ENCODE results near the gene RABL6. TPM values are rescaled to one million over a fixed set of nuclear protein-coding genes. Genes with fewer than 3 reads are reported as not detected.
A peak's percentile ranks its signal among the peaks of the same experiment; 100 is the strongest.
"Not testable (repeated sequence)": the region's sequence is repeated elsewhere in the genome, so short reads cannot be mapped to it uniquely, and the experiment has no call there.

RABL6 gene
- total RNA-seq, 3 donors from 2014 or later = 38.2 to 51.5 (median 41.3) TPM

- no peak for TF ChIP-seq POLR2AphosphoS5 (IDR thresholded peaks at IDR 0.05)
- TF ChIP-seq CTCF (IDR thresholded peaks at IDR 0.05) = no peak
- no peak for TF ChIP-seq POLR2A (IDR thresholded peaks at IDR 0.05)
- Histone ChIP-seq H3K27ac (no peak overlapping the region), H3K4me1 (peaks cover 0 to 12% of the 10 kb centered on the region in 2 donors), H3K4me3 (no peak overlapping the region), H3K9me3 (no peaks in the 10 kb centered on the region), H3K27me3 (peaks cover 0 to 8% of the 10 kb centered on the region in 2 donors), H3K36me3 (no peaks in the 10 kb centered on the region)
- intact Hi-C loops (cut with DNase I; ENCODE audit: low total_unique reads) = no loop called here
- DNase-seq (ENCODE audit: low spot score in 2 of 2) = no peak
Observed at GRCh38 chr9:136794281-136794999, 13.3 kb upstream of the RABL6 start.

GRCh38 chr9:136795000-136795348 lies 12.8 kb upstream of the RABL6 start:
- no peak for DNase-seq (ENCODE audit: low spot score in 2 of 2)
- Histone ChIP-seq H3K36me3 (no peaks in the 10 kb centered on the region), H3K27ac (no peak overlapping the region), H3K9me3 (no peaks in the 10 kb centered on the region), H3K4me1 (peaks cover 0 to 17% of the 10 kb centered on the region in 2 donors), H3K27me3 (peaks cover 0 to 10% of the 10 kb centered on the region in 2 donors), H3K4me3 (no peak overlapping the region)
- TF ChIP-seq POLR2AphosphoS5 (IDR thresholded peaks at IDR 0.05) (no peak), CTCF (IDR thresholded peaks at IDR 0.05) (no peak), POLR2A (IDR thresholded peaks at IDR 0.05) (no peak)
- intact Hi-C loops (cut with DNase I; ENCODE audit: low total_unique reads) = no loop called here

GRCh38 chr9:136796238-136796774 lies 11.4 kb upstream of the RABL6 start, which contains the start of gene CCDC183:
CCDC183 (plus strand) TSS chr9:136796338; CDS start chr9:136796398, 60 bp downstream.
- Histone ChIP-seq H3K36me3 (no peaks in the 10 kb centered on the region), H3K27me3 (peaks cover 0 to 10% of the 10 kb centered on the region in 2 donors), H3K4me3 (no peak within 1 kb of the TSS), H3K27ac (no peak within 1 kb of the TSS), H3K9me3 (no peaks in the 10 kb centered on the region), H3K4me1 (peaks cover 0 to 18% of the 10 kb centered on the region in 2 donors)
- no peak for DNase-seq (ENCODE audit: low spot score in 2 of 2)
- no peak for TF ChIP-seq POLR2A (IDR thresholded peaks at IDR 0.05)
- no peak for TF ChIP-seq POLR2AphosphoS5 (IDR thresholded peaks at IDR 0.05)
- TF ChIP-seq CTCF (IDR thresholded peaks at IDR 0.05) = no peak
- intact Hi-C loops (cut with DNase I; ENCODE audit: low total_unique reads) = no loop called here

GRCh38 chr9:136796775-136797347 lies 10.9 kb upstream of the RABL6 start:
- H3K4me3 ChIP-seq; DNase-seq (ENCODE audit: low spot score in 2 of 2); H3K36me3 ChIP-seq; intact Hi-C loops (cut with DNase I; ENCODE audit: low total_unique reads); H3K9me3 ChIP-seq; H3K27ac ChIP-seq: not testable (repeated sequence)
- H3K27me3 ChIP-seq = peaks cover 0 to 10% of the 10 kb centered on the region in 2 donors
- H3K4me1 ChIP-seq = peaks cover 0 to 18% of the 10 kb centered on the region in 2 donors

GRCh38 chr9:136798708-136799078 lies 9.1 kb upstream of the RABL6 start:
- H3K4me3 ChIP-seq = peak overlapping the region in 2 of 3 donors; percentile 53 to 65
- peaks cover 0 to 10% of the 10 kb centered on the region in 2 donors for H3K27me3 ChIP-seq
- intact Hi-C loops (cut with DNase I; ENCODE audit: low total_unique reads) = no loop called here
- H3K4me1 ChIP-seq = peaks cover 0 to 18% of the 10 kb centered on the region in 2 donors
- TF ChIP-seq CTCF (IDR thresholded peaks at IDR 0.05) = no peak
- no peak for TF ChIP-seq POLR2A (IDR thresholded peaks at IDR 0.05)
- no peak for TF ChIP-seq POLR2AphosphoS5 (IDR thresholded peaks at IDR 0.05)
- DNase-seq (ENCODE audit: low spot score in 2 of 2) = no peak
- H3K27ac ChIP-seq = peak overlapping the region in 1 of 2 donors; percentile 13
- no peaks in the 10 kb centered on the region for H3K36me3 ChIP-seq
- no peaks in the 10 kb centered on the region for H3K9me3 ChIP-seq

Data from breast epithelium (tissue), 4 donors.